Fibroblast of mammary gland (primary cell): ENCODE results near the gene SSU72.

Experiments used
- DNase-seq: peaks from one replicate; pipeline ENCODE4 v3.0.0-alpha.2; 2010; ENCODE audit warnings: low read depth
- H3K4me3 ChIP-seq: 2 replicates; pipeline ENCODE4 v1.5.1; 2011; ENCODE audit warnings: low read depth, mild to moderate bottlenecking, low read length, moderate library complexity; ENCODE audit not compliant: control insufficient read depth
- CTCF ChIP-seq: conservative IDR thresholded peaks from 2 replicates; pipeline ENCODE4 v1.5.1; 2011; ENCODE audit warnings: low read depth, low read length, inconsistent platforms; ENCODE audit not compliant: control insufficient read depth, insufficient read depth

The SSU72 gene

GRCh38 chr1:1582585-1583346, 8.1 kb upstream of the SSU72 start:
- no peak for DNase-seq
- no peak for TF ChIP-seq CTCF
- no peak overlapping the region for H3K4me3 ChIP-seq

- no peak overlapping the region for H3K4me3 ChIP-seq
- TF ChIP-seq CTCF, result no peak
- DNase-seq, result no peak
These were observed 3.8 kb upstream of the SSU72 start for GRCh38 chr1:1578371-1578940.

GRCh38 chr1:1577367-1578011, 2.8 kb upstream of the SSU72 start:
- no peak for DNase-seq
- no peak for TF ChIP-seq CTCF
- H3K4me3 ChIP-seq, result no peak overlapping the region

- DNase-seq, result peak; percentile 62
- TF ChIP-seq CTCF, result peak; percentile 17
These were observed 581 bp downstream of the SSU72 start for GRCh38 chr1:1573843-1574720.

GRCh38 chr1:1569341-1569740, 5.3 kb downstream of the SSU72 start:
- no peak overlapping the region for H3K4me3 ChIP-seq
- no peak for DNase-seq
- TF ChIP-seq CTCF, result no peak

More at GRCh38 chr1:1573843-1574720, 581 bp downstream of the SSU72 start:
- H3K4me3 ChIP-seq, result peak overlapping the region; percentile 93

- no peak for DNase-seq
- no peak for TF ChIP-seq CTCF
- H3K4me3 ChIP-seq, result no peak overlapping the region
These were observed 6.8 kb downstream of the SSU72 start for GRCh38 chr1:1567891-1568291.
